Germinal center (tissue), 1 donor: Measurements from ENCODE around the gene SLC39A3.
"Not testable (repeated sequence)": the region's sequence is repeated elsewhere in the genome, so short reads cannot be mapped to it uniquely, and the experiment has no call there.

Experiments
- DNase-seq: peaks from one replicate; pipeline ENCODE4 v3.0.0; 2012; ENCODE audit warnings: mixed read lengths, low spot score

Gene SLC39A3

GRCh38 chr19:2722541-2723344, 17.1 kb downstream of the SLC39A3 start:
- DNase-seq, result no peak

GRCh38 chr19:2721570-2722540, 18.0 kb downstream of the SLC39A3 start:
- no peak for DNase-seq

GRCh38 chr19:2720777-2721569, 18.8 kb downstream of the SLC39A3 start, which contains the start of gene DIRAS1:
Gene DIRAS1, minus strand, starts transcription at chr19:2721372. Its CDS starts 3,566 bp downstream, at chr19:2717806.
- DNase-seq, result no peak

- DNase-seq, result no peak
These were observed 19.7 kb downstream of the SLC39A3 start for GRCh38 chr19:2719920-2720776.

GRCh38 chr19:2719232-2719735, 20.5 kb downstream of the SLC39A3 start:
- DNase-seq, result no peak

GRCh38 chr19:2717638-2718541, 21.9 kb downstream of the SLC39A3 start:
- DNase-seq, result no peak

- DNase-seq, result no peak
These were observed 22.8 kb downstream of the SLC39A3 start for GRCh38 chr19:2716722-2717637.

- no peak for DNase-seq
These were observed 23.6 kb downstream of the SLC39A3 start for GRCh38 chr19:2716275-2716650.

GRCh38 chr19:2715470-2716274, 24.1 kb downstream of the SLC39A3 start:
- no peak for DNase-seq

- no peak for DNase-seq
These were observed 25.1 kb downstream of the SLC39A3 start for GRCh38 chr19:2714531-2715269.

- DNase-seq, result not testable (repeated sequence)
These were observed 25.7 kb downstream of the SLC39A3 start for GRCh38 chr19:2714102-2714501.

GRCh38 chr19:2713170-2713569, 26.6 kb downstream of the SLC39A3 start:
- not testable (repeated sequence) for DNase-seq

- no peak for DNase-seq
These were observed 28.0 kb downstream of the SLC39A3 start for GRCh38 chr19:2711875-2712205.

- no peak for DNase-seq
These were observed 28.5 kb downstream of the SLC39A3 start for GRCh38 chr19:2711172-2711874.

GRCh38 chr19:2706251-2706650, 33.6 kb downstream of the SLC39A3 start:
- no peak for DNase-seq

- DNase-seq, result no peak
These were observed 36.1 kb downstream of the SLC39A3 start for GRCh38 chr19:2703691-2704216.
